IMR-90 (cell line): ENCODE data around the gene GNE.

Experiments used
- CEBPB ChIP-seq: IDR thresholded peaks from 2 replicates; pipeline ENCODE4 v1.6.1; 2012; ENCODE audit warnings: low read depth, low read length, improper control_type of control experiment
- CTCF ChIP-seq: conservative IDR thresholded peaks from 2 replicates; pipeline ENCODE4 v1.5.1; 2012; ENCODE audit warnings: mild to moderate bottlenecking, low read depth, low read length, improper control_type of control experiment
- POLR2A ChIP-seq: IDR thresholded peaks from 2 replicates; pipeline ENCODE4 v1.6.1; 2012; ENCODE audit warnings: mild to moderate bottlenecking, low read depth, low read length

DNA sequence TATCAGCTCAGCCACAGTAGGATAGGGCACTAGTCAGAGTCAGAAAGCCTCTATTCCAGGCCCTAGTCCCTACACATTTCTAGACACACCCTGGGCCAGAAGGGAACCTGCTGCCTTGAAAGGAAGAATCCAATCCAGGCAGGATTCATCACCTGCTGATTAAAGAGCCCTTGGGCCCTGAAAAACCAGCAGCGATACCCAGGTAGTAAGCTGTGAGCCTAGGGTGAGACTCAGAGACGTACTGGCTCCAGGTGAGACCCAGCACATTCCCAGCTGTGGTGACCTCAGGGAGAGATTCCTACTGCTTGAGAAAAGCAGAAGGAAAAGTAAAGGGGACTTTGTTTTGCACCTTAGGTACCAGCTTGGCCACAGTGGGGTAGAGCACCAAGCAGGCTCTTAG, 84.4 kb downstream of the GNE start:
- TF ChIP-seq CEBPB: no peak
- no peak for TF ChIP-seq CTCF
- no peak for TF ChIP-seq POLR2A
